H1 (cell line): ENCODE measurements around the gene BSN. TPM values are rescaled to one million over a fixed set of nuclear protein-coding genes. Genes with fewer than 3 reads are reported as not detected.

ENCODE experiments used
- CTCF ChIA-PET: fragments of 300-600 bp; sonication (Branson Sonifier 250); formaldehyde crosslinking; loops from one replicate; lab custom pipeline; 2021; ENCODE audit not compliant: partially characterized antibody; lab: Charles Lee
- POLR2A ChIA-PET: fragments of 300-600 bp; sonication (Branson Sonifier 250); formaldehyde crosslinking; loops from one replicate; lab custom pipeline; 2021; ENCODE audit warnings: inconsistent platforms; ENCODE audit not compliant: partially characterized antibody; lab: Charles Lee
- DNase-seq, 2 experiments: peaks; one replicate each; pipeline versions ENCODE4 v3.0.0 to v3.0.0-alpha.2; 2010 to 2022; ENCODE audit warnings: low spot score in 2 of 2, low read depth in 1 of 2, mixed read lengths in 1 of 2
- FAIRE-seq: peaks from 2 replicates; lab custom pipeline; 2011; peaks lifted over from hg19 to GRCh38; lab: Jason Lieb, UNC
- H2AFZ ChIP-seq: 2 replicates; pipeline ENCODE4 v1.8.1; 2012; ENCODE audit warnings: low read length, inconsistent platforms
- H2AK5ac ChIP-seq: 2 replicates; pipeline ENCODE4 v1.6.1; 2013; ENCODE audit warnings: low read depth, low read length
- H2BK120ac ChIP-seq: replicated peaks from 2 replicates; pipeline ENCODE3; 2013; ENCODE audit warnings: low read depth, low read length, inconsistent platforms
- H2BK12ac ChIP-seq: 2 replicates; pipeline ENCODE4 v1.6.1; 2013; ENCODE audit warnings: low read depth, low read length
- H2BK15ac ChIP-seq: 2 replicates; pipeline ENCODE4 v1.6.1; 2013; ENCODE audit warnings: low read length
- H2BK20ac ChIP-seq: 2 replicates; pipeline ENCODE4 v1.6.1; 2013; ENCODE audit warnings: low read length
- H2BK5ac ChIP-seq: 2 replicates; pipeline ENCODE4 v1.6.1; 2013; ENCODE audit warnings: low read depth, low read length
- H3K14ac ChIP-seq: 2 replicates; pipeline ENCODE4 v1.6.1; 2013; ENCODE audit warnings: inconsistent platforms; ENCODE audit not compliant: insufficient read length
- H3K18ac ChIP-seq: 2 replicates; pipeline ENCODE4 v1.6.1; 2013; ENCODE audit warnings: low read length; ENCODE audit errors: extremely low read depth
- H3K23ac ChIP-seq: 2 replicates; pipeline ENCODE4 v1.6.1; 2013; ENCODE audit warnings: inconsistent platforms; ENCODE audit not compliant: insufficient read length
- H3K23me2 ChIP-seq: 2 replicates; pipeline ENCODE4 v1.6.1; 2013; ENCODE audit warnings: low read depth, low read length
- H3K27ac ChIP-seq: 2 replicates; pipeline ENCODE4 v1.6.1; 2011; ENCODE audit warnings: low read depth, low read length, inconsistent platforms
- H3K27me3 ChIP-seq, 4 experiments: replicated peaks in 1 of 4; 1 replicate in 1 of 4; 2 replicates in 3 of 4; pipeline versions ENCODE4 v1.6.1 to v1.8.1; 2011 to 2013; ENCODE audit warnings: low read length in 3 of 4, mild to moderate bottlenecking in 3 of 4, inconsistent platforms in 2 of 4, mixed read lengths in 2 of 4, moderate library complexity in 1 of 4; ENCODE audit not compliant: control insufficient read depth in 3 of 4, insufficient read depth in 3 of 4; ENCODE audit errors: extremely low read depth in 1 of 4
- H3K36me3 ChIP-seq, 4 experiments: 2 replicates each; pipeline versions ENCODE4 v1.6.1 to v1.8.1; 2011 to 2013; ENCODE audit warnings: mild to moderate bottlenecking in 4 of 4, low read length in 3 of 4, moderate library complexity in 2 of 4, control low read depth in 1 of 4, inconsistent platforms in 1 of 4; ENCODE audit not compliant: insufficient read depth in 4 of 4, control insufficient read depth in 2 of 4
- H3K4ac ChIP-seq: replicated peaks from 2 replicates; pipeline ENCODE3; 2013; ENCODE audit warnings: low read length, low read depth, mixed read lengths, inconsistent platforms; ENCODE audit not compliant: insufficient read length
- H3K4me1 ChIP-seq, 4 experiments: replicated peaks in 1 of 4; 1 replicate in 1 of 4; 2 replicates in 3 of 4; pipeline versions ENCODE4 v1.6.1 to v1.8.1; 2011 to 2013; ENCODE audit warnings: low read length in 3 of 4, inconsistent platforms in 2 of 4, mixed read lengths in 1 of 4; ENCODE audit not compliant: insufficient read depth in 4 of 4, control insufficient read depth in 3 of 4
- H3K4me2 ChIP-seq, 2 experiments: 2 replicates each; pipeline versions ENCODE4 v1.6.1 to v1.8.1; 2011 to 2013; ENCODE audit warnings: low read depth in 2 of 2, low read length in 2 of 2, control low read depth in 1 of 2, inconsistent platforms in 1 of 2, mild to moderate bottlenecking in 1 of 2; ENCODE audit not compliant: insufficient read depth in 1 of 2
- H3K4me3 ChIP-seq, 4 experiments: fragments of 200-600, 300-600 bp in 1 of 4; sonication (generic), shearing (Covaris generic), sonication (Bioruptor Twin) in 1 of 4; 2 replicates each; pipeline versions ENCODE4 v1.5.1 to v1.8.1; 2011 to 2016; ENCODE audit warnings: low read length in 4 of 4, low read depth in 3 of 4, control low read depth in 2 of 4, inconsistent platforms in 2 of 4, mild to moderate bottlenecking in 2 of 4, mixed read lengths in 1 of 4, moderate library complexity in 1 of 4; ENCODE audit not compliant: insufficient read depth in 2 of 4; ENCODE audit errors: extremely low read depth in 1 of 4
- H3K56ac ChIP-seq: replicated peaks from 2 replicates; pipeline ENCODE3; 2013; ENCODE audit warnings: low read depth, mild to moderate bottlenecking, mixed read lengths, low read length, inconsistent platforms; ENCODE audit not compliant: insufficient read length
- H3K79me1 ChIP-seq: 2 replicates; pipeline ENCODE4 v1.6.1; 2013; ENCODE audit warnings: low read depth, low read length, control low read depth
- H3K79me2 ChIP-seq, 2 experiments: 2 replicates each; pipeline versions ENCODE4 v1.6.1 to v1.8.1; 2012 to 2013; ENCODE audit warnings: low read length in 2 of 2, mild to moderate bottlenecking in 2 of 2, inconsistent platforms in 1 of 2; ENCODE audit not compliant: insufficient read depth in 2 of 2, control insufficient read depth in 1 of 2
- H3K9ac ChIP-seq, 4 experiments: replicated peaks in 1 of 4; 1 replicate in 1 of 4; 2 replicates in 3 of 4; pipeline versions ENCODE4 v1.6.1 to v1.8.1; 2011 to 2013; ENCODE audit warnings: low read depth in 3 of 4, low read length in 3 of 4, control low read depth in 2 of 4, mild to moderate bottlenecking in 2 of 4, moderate library complexity in 2 of 4, inconsistent platforms in 1 of 4; ENCODE audit errors: extremely low read depth in 1 of 4
- H3K9me3 ChIP-seq, 2 experiments: 2 replicates each; pipeline versions ENCODE4 v1.6.1 to v1.8.1; 2012 to 2013; ENCODE audit warnings: mild to moderate bottlenecking in 2 of 2, moderate library complexity in 2 of 2, control low read depth in 1 of 2, inconsistent platforms in 1 of 2, low read depth in 1 of 2, low read length in 1 of 2, mixed read lengths in 1 of 2; ENCODE audit not compliant: insufficient read depth in 2 of 2
- H4K20me1 ChIP-seq, 2 experiments: replicated peaks in 1 of 2; 2 replicates each; pipeline versions ENCODE3 to v1.8.1; 2011 to 2013; ENCODE audit warnings: inconsistent platforms in 2 of 2, low read length in 2 of 2, mild to moderate bottlenecking in 1 of 2; ENCODE audit not compliant: insufficient read depth in 2 of 2, control insufficient read depth in 1 of 2
- H4K5ac ChIP-seq: 2 replicates; pipeline ENCODE4 v1.6.1; 2013; ENCODE audit warnings: low read length, low read depth, mixed read lengths, inconsistent platforms; ENCODE audit not compliant: insufficient read length
- H4K8ac ChIP-seq: 2 replicates; pipeline ENCODE4 v1.8.0; 2013; ENCODE audit warnings: mild to moderate bottlenecking, moderate library complexity, low read length, inconsistent platforms; ENCODE audit not compliant: insufficient read depth; ENCODE audit errors: extremely low read depth
- H4K91ac ChIP-seq: replicated peaks from 2 replicates; pipeline ENCODE3; 2013; ENCODE audit warnings: low read length, mixed read lengths, inconsistent platforms; ENCODE audit not compliant: insufficient read length
- BCL11A ChIP-seq, 2 experiments: IDR thresholded peaks; one replicate each; pipeline ENCODE4 v1.6.1; 2011; ENCODE audit warnings: low read depth in 2 of 2, low read length in 2 of 2, mild to moderate bottlenecking in 2 of 2
- CHD2 ChIP-seq: IDR thresholded peaks from 2 replicates; pipeline ENCODE4 v1.6.1; 2012; ENCODE audit warnings: low read length, improper control_type of control experiment
- RNF2 ChIP-seq: fragments of 200-900, 300-1000 bp; sonication (generic); IDR thresholded peaks from 2 replicates; pipeline ENCODE4 v1.7.1; 2016; ENCODE audit warnings: borderline replicate concordance, low read depth, mild to moderate bottlenecking, antibody characterized with exemption, low read length; ENCODE audit not compliant: poor library complexity, severe bottlenecking; ENCODE audit errors: missing control alignments
- SIRT6 ChIP-seq: IDR thresholded peaks from one replicate; pipeline ENCODE4 v1.7.1; 2012; ENCODE audit warnings: low read length, inconsistent platforms
- TAF1 ChIP-seq: IDR thresholded peaks from 2 replicates; pipeline ENCODE4 v1.6.1; 2011; ENCODE audit warnings: mild to moderate bottlenecking, low read depth, low read length
- WGBS, 2 experiments: shearing (Covaris generic) in 1 of 2; methylation state at CpG; one replicate each; pipeline versions ENCODE4 v1.1.6 to v1.1.7; 2013 to 2015; ENCODE audit warnings: low lambda C conversion rate in 2 of 2, mixed read lengths in 2 of 2, inconsistent platforms in 1 of 2, low coverage in 1 of 2, missing lambda C conversion rate in 1 of 2; ENCODE audit not compliant: insufficient replicate concordance in 2 of 2, insufficient coverage in 1 of 2, insufficient read length in 1 of 2; ENCODE audit errors: extremely low coverage in 1 of 2, missing lambda C conversion rate in 1 of 2; 5-methylcytosine and 5-hydroxymethylcytosine counted together
- polyA plus RNA-seq, 7 experiments: library from polyadenylated mRNA; depleted of rRNA in 3 of 7; stranded (reverse) in 5 of 7; unstranded in 2 of 7; fragments of >200 nt in 5 of 7; fragments of 200-250 nt in 2 of 7; gene quantifications; 1 replicate in 5 of 7; 2 replicates in 1 of 7; 4 replicates in 1 of 7; pipeline versions ENCODE4 v1.2.1 to v1.2.3, GENCODE V29; 2011 to 2013; ENCODE audit warnings: missing spikeins in 2 of 7, mixed read lengths in 2 of 7
- total RNA-seq: library from RNA; stranded (reverse); fragmentation: NEBNext Ultra II Directional; extraction: Animal tissue kit (Norgen Biotek cat#: 25700); gene quantifications from 2 replicates; pipeline ENCODE4 v1.2.1, GENCODE V29; 2021

The BSN gene
- total and polyA plus RNA-seq, 2 of the 8 experiments (the other 6 are each of a cell fraction or from before 2014, with no cell fraction given): 0.60 to 3.0 TPM

DNA sequence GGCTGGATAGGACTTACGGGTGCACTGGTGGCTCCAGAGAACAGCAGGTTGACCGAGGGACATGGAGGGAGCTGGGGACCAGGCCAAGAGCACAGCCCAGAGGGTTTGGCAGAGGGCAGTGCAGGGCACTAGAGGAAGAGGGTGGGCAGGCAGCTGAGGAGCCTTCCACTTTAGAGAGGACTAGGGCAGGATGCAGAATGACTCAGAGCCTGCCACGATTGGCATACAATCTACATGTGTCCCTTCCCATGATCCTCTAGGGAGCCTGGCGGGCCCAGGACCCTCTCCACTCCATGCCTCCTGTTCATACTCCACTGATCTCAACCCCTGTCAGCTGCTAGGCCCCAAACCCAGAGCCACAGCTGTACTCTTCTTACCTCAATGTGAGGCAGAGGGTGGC lies 105.5 kb downstream of the BSN start:
- no peak overlapping the region for H3K9ac ChIP-seq
- ChIA-PET POLR2A (no interaction called here), CTCF (interaction anchor here (0.8 to 2.2 kb wide), 7 partner anchors 12 to 121 kb away, joined by 3 to 11 read pairs (median 4); no protein-coding TSS in a partner anchor)
- H2BK12ac ChIP-seq: no peak overlapping the region
- no peak overlapping the region for H3K27ac ChIP-seq
- H3K18ac ChIP-seq: no peak overlapping the region
- H3K79me2 ChIP-seq: no peaks in the 10 kb centered on the region
- no peaks in the 10 kb centered on the region for H3K36me3 ChIP-seq
- H4K91ac ChIP-seq: no peak overlapping the region
- no peak overlapping the region for H2BK120ac ChIP-seq
- H3K4me2 ChIP-seq: no peak overlapping the region
- no peaks in the 10 kb centered on the region for H3K9me3 ChIP-seq
- no peak overlapping the region for H2BK5ac ChIP-seq
- TF ChIP-seq RNF2 (no peak), BCL11A (IDR thresholded peaks at IDR 0.05; ENCODE audit: low read depth in 2 of 2, low read length in 2 of 2) (no peak), SIRT6 (no peak), CHD2 (no peak), TAF1 (no peak)
- H3K4ac ChIP-seq: no peak overlapping the region
- no peaks in the 10 kb centered on the region for H4K20me1 ChIP-seq
- WGBS, 2 experiments: 88% methylated on average over 4 of the region's 4 CpGs; no CpG with 5 or more reads in 1 of the 2 experiments
- H4K5ac ChIP-seq: no peak overlapping the region
- H3K14ac ChIP-seq: no peak overlapping the region
- no peak for DNase-seq
- H3K56ac ChIP-seq: no peak overlapping the region
- 0 out of 2 replicates have a peak overlapping the region, but pooled peaks have one; percentile 28 for H2AK5ac ChIP-seq
- H3K23ac ChIP-seq: no peak overlapping the region
- H3K23me2 ChIP-seq: no peaks in the 10 kb centered on the region
- H2BK15ac ChIP-seq: no peak overlapping the region
- H4K8ac ChIP-seq: no peak overlapping the region
- no peaks in the 10 kb centered on the region for H3K27me3 ChIP-seq
- H3K4me3 ChIP-seq: no peak overlapping the region
- 0 out of 7 replicates have a peak, but pooled peaks cover 0 to 4% (median 0%) of the 10 kb centered on the region in 4 experiments for H3K4me1 ChIP-seq
- no peak overlapping the region for H2AFZ ChIP-seq
- no peak for FAIRE-seq
- H2BK20ac ChIP-seq: no peak overlapping the region
- no peaks in the 10 kb centered on the region; the same call in 1 of the 2 replicates for H3K79me1 ChIP-seq
